Activated CD8-positive, alpha-beta memory T cell treated with anti-CD3 and anti-CD28 coated beads for 36 hours (primary cell): Measurements from ENCODE around the gene CPT2. TPM values are rescaled to one million over a fixed set of nuclear protein-coding genes. Genes with fewer than 3 reads are reported as not detected.
"Not testable (repeated sequence)": the region's sequence is repeated elsewhere in the genome, so short reads cannot be mapped to it uniquely, and the experiment has no call there.

ENCODE experiments used
- CTCF ChIA-PET: fragments of 350-600 bp; sonication (Branson Sonifier 250); formaldehyde crosslinking; loops from one replicate; lab custom pipeline; 2021; ENCODE audit warnings: antibody characterized with exemption; lab: Charles Lee
- POLR2A ChIA-PET: fragments of 350-600 bp; sonication (Branson Sonifier 250); formaldehyde crosslinking; loops from one replicate; lab custom pipeline; 2021; ENCODE audit warnings: antibody characterized with exemption; lab: Charles Lee
- total RNA-seq, 2 experiments: library from RNA; stranded (reverse); gene quantifications; one replicate each; pipeline ENCODE4 v1.2.3, GENCODE V29; 2021

The CPT2 gene
- total RNA-seq, 2 experiments from 2014 or later: 19.6 to 21.6 TPM

GRCh38 chr1:53180226-53180625 is 16.4 kb upstream of the CPT2 start:
- ChIA-PET POLR2A (no interaction called here), CTCF (interaction anchor here (0.7 kb wide), 1 partner anchor 275 kb away, joined by 4 read pairs; no protein-coding TSS in a partner anchor)

GRCh38 chr1:53180951-53181350 is 15.7 kb upstream of the CPT2 start:
- POLR2A ChIA-PET: no interaction called here
- CTCF ChIA-PET: interaction anchor here (0.6 to 0.9 kb wide), 4 partner anchors 15 to 341 kb away, joined by 3 to 4 read pairs (median 4); no protein-coding TSS in a partner anchor

GRCh38 chr1:53182111-53182593 is 14.5 kb upstream of the CPT2 start:
- POLR2A ChIA-PET: no interaction called here

GRCh38 chr1:53182716-53183094 is 13.9 kb upstream of the CPT2 start:
- ChIA-PET POLR2A (no interaction called here), CTCF (interaction anchor here (0.6 to 1.4 kb wide), 4 partner anchors 10 to 241 kb away, joined by 3 to 6 read pairs (median 4); no protein-coding TSS in a partner anchor)

More at GRCh38 chr1:53182111-53182593, 14.5 kb upstream of the CPT2 start:
- CTCF ChIA-PET: interaction anchor here (0.6 to 1.4 kb wide), 3 partner anchors 11 to 241 kb away, joined by 3 to 6 read pairs (median 4); no protein-coding TSS in a partner anchor

- ChIA-PET POLR2A (no interaction called here), CTCF (interaction anchor here (1.0 to 1.4 kb wide), 3 partner anchors 9 to 23 kb away, joined by 3 to 6 read pairs (median 3); no protein-coding TSS in a partner anchor)
Observed at GRCh38 chr1:53183095-53183990, 13.3 kb upstream of the CPT2 start.

GRCh38 chr1:53185955-53186297 is 10.7 kb upstream of the CPT2 start:
- POLR2A ChIA-PET: not testable (repeated sequence)
- CTCF ChIA-PET: interaction anchor here (1.7 kb wide), 1 partner anchor 10 kb away, joined by 6 read pairs; the partner anchor contains the start of gene CPT2

- ChIA-PET CTCF (interaction anchor here (1.7 kb wide), 1 partner anchor 9 kb away, joined by 6 read pairs; the partner anchor contains the start of gene CPT2), POLR2A (no interaction called here)
Observed at GRCh38 chr1:53186533-53186932, 10.1 kb upstream of the CPT2 start.

GRCh38 chr1:53187401-53187800 is 9.2 kb upstream of the CPT2 start:
- CTCF ChIA-PET: no interaction called here
- POLR2A ChIA-PET: no interaction called here

GRCh38 chr1:53188099-53188498 is 8.5 kb upstream of the CPT2 start:
- POLR2A ChIA-PET: no interaction called here
- CTCF ChIA-PET: no interaction called here

- CTCF ChIA-PET: no interaction called here
Observed at GRCh38 chr1:53189061-53189460, 7.6 kb upstream of the CPT2 start.

GRCh38 chr1:53190210-53190611 is 6.4 kb upstream of the CPT2 start:
- ChIA-PET POLR2A (no interaction called here), CTCF (no interaction called here)

More at GRCh38 chr1:53189061-53189460, 7.6 kb upstream of the CPT2 start:
- POLR2A ChIA-PET: no interaction called here

- POLR2A ChIA-PET: interaction anchor here (0.9 to 1.1 kb wide), 2 partner anchors 180 to 218 kb away, joined by 3 to 4 read pairs; no protein-coding TSS in a partner anchor
Observed at GRCh38 chr1:53195246-53196016, 1.2 kb upstream of the CPT2 start.

GRCh38 chr1:53196017-53196484 is 573 bp upstream of the CPT2 start:
- CTCF ChIA-PET: interaction anchor here (1.1 to 2.1 kb wide), 2 partner anchors 11 to 15 kb away, joined by 3 to 6 read pairs; no protein-coding TSS in a partner anchor
- POLR2A ChIA-PET: interaction anchor here (0.7 to 1.1 kb wide), 3 partner anchors 181 to 274 kb away, joined by 3 to 4 read pairs (median 3); partner anchors contain the start of gene ECHDC2

More at GRCh38 chr1:53195246-53196016, 1.2 kb upstream of the CPT2 start:
- CTCF ChIA-PET: interaction anchor here (1.1 to 2.1 kb wide), 3 partner anchors 10 to 14 kb away, joined by 3 to 6 read pairs (median 3); no protein-coding TSS in a partner anchor

- CTCF ChIA-PET: interaction anchor here (1.3 kb wide), 1 partner anchor 17 kb away, joined by 4 read pairs; no protein-coding TSS in a partner anchor
- POLR2A ChIA-PET: interaction anchor here (1.0 kb wide), 1 partner anchor 565 kb away, joined by 3 read pairs; the partner anchor contains the start of gene SHISAL2A
Observed at GRCh38 chr1:53197291-53198200, 922 bp downstream of the CPT2 start.

GRCh38 chr1:53198241-53198651 is 1.6 kb downstream of the CPT2 start:
- CTCF ChIA-PET: interaction anchor here (1.3 kb wide), 1 partner anchor 17 kb away, joined by 4 read pairs; no protein-coding TSS in a partner anchor
- POLR2A ChIA-PET: interaction anchor here (1.0 kb wide), 1 partner anchor 566 kb away, joined by 3 read pairs; the partner anchor contains the start of gene SHISAL2A

GRCh38 chr1:53203466-53203865 is 6.8 kb downstream of the CPT2 start:
- POLR2A ChIA-PET: no interaction called here
- CTCF ChIA-PET: no interaction called here

- CTCF ChIA-PET: interaction anchor here (0.7 kb wide), 1 partner anchor 12 kb away, joined by 4 read pairs; no protein-coding TSS in a partner anchor
- POLR2A ChIA-PET: not testable (repeated sequence)
Observed at GRCh38 chr1:53205496-53205895, 8.9 kb downstream of the CPT2 start.
